GM21717 (cell line): ENCODE data around the gene SREBF1.

ENCODE experiments used
- ATAC-seq: cut with Tn5 transposase; IDR thresholded peaks from one replicate; pipeline ENCODE4 v1.9.1; 2021; ENCODE audit warnings: mild to moderate bottlenecking, moderate library complexity; ENCODE audit not compliant: unreplicated experiment

SREBF1 gene

GRCh38 chr17:17783116-17783824 is 53.5 kb downstream of the SREBF1 start:
- ATAC-seq = no peak

GRCh38 chr17:17782523-17783115 is 54.2 kb downstream of the SREBF1 start:
- ATAC-seq = no peak

- ATAC-seq = no peak
Measured at GRCh38 chr17:17781591-17782496, 54.9 kb downstream of the SREBF1 start.

- no peak for ATAC-seq
Measured at GRCh38 chr17:17780922-17781590, 55.7 kb downstream of the SREBF1 start.

GRCh38 chr17:17779015-17779611 is 57.7 kb downstream of the SREBF1 start:
- ATAC-seq = no peak

- no peak for ATAC-seq
Measured at GRCh38 chr17:17778308-17779014, 58.3 kb downstream of the SREBF1 start.

- ATAC-seq = no peak
Measured at GRCh38 chr17:17776889-17777288, 59.9 kb downstream of the SREBF1 start.

GRCh38 chr17:17774009-17774881 is 62.5 kb downstream of the SREBF1 start:
- ATAC-seq = no peak

- ATAC-seq = no peak
Measured at GRCh38 chr17:17772231-17772630, 64.6 kb downstream of the SREBF1 start.

- ATAC-seq = no peak
Measured at GRCh38 chr17:17771498-17772201, 65.1 kb downstream of the SREBF1 start.

- no peak for ATAC-seq
Measured at GRCh38 chr17:17770632-17771044, 66.1 kb downstream of the SREBF1 start.

GRCh38 chr17:17769869-17770631 is 66.7 kb downstream of the SREBF1 start:
- no peak for ATAC-seq

- no peak for ATAC-seq
Measured at GRCh38 chr17:17768424-17769088, 68.2 kb downstream of the SREBF1 start.

- ATAC-seq = no peak
Measured at GRCh38 chr17:17767887-17768418, 68.8 kb downstream of the SREBF1 start.

GRCh38 chr17:17767154-17767869 is 69.5 kb downstream of the SREBF1 start:
- ATAC-seq = no peak

GRCh38 chr17:17766744-17767120 is 70.1 kb downstream of the SREBF1 start:
- no peak for ATAC-seq
